ENCODE measurements around the gene TBC1D1. TPM values are rescaled to one million over a fixed set of nuclear protein-coding genes. Genes with fewer than 3 reads are reported as not detected.

TBC1D1 gene
- total RNA-seq, 1 donor from 2014 or later, result 47.1 TPM

GRCh38 chr4:38163216-38164006, 272.5 kb downstream of the TBC1D1 start:
- Histone ChIP-seq H3K36me3 (ENCODE audit: control insufficient read depth, insufficient read depth, low read length) (no peaks in the 10 kb centered on the region), H3K4me3 (ENCODE audit: low read depth, low read length) (no peak overlapping the region), H3K27me3 (ENCODE audit: control insufficient read depth, insufficient read depth, low read length) (no peaks in the 10 kb centered on the region)
- DNase-seq (ENCODE audit: low read depth) (peak; percentile 91), FAIRE-seq (no peak)
- no peak for TF ChIP-seq CTCF (IDR thresholded peaks at IDR 0.05; ENCODE audit: insufficient read depth, low read length, severe bottlenecking)

- Histone ChIP-seq H3K4me3 (ENCODE audit: low read depth, low read length) (no peak overlapping the region), H3K36me3 (ENCODE audit: control insufficient read depth, insufficient read depth, low read length) (no peaks in the 10 kb centered on the region), H3K27me3 (ENCODE audit: control insufficient read depth, insufficient read depth, low read length) (no peaks in the 10 kb centered on the region)
- TF ChIP-seq CTCF (IDR thresholded peaks at IDR 0.05; ENCODE audit: insufficient read depth, low read length, severe bottlenecking), result no peak
- DNase-seq (ENCODE audit: low read depth) (no peak), FAIRE-seq (no peak)
Measured at GRCh38 chr4:38164346-38164745, 273.5 kb downstream of the TBC1D1 start.

GRCh38 chr4:38166082-38166481, 275.2 kb downstream of the TBC1D1 start:
- no peaks in the 10 kb centered on the region for H3K36me3 ChIP-seq (ENCODE audit: control insufficient read depth, insufficient read depth, low read length)
- DNase-seq (ENCODE audit: low read depth), result no peak
- TF ChIP-seq CTCF (IDR thresholded peaks at IDR 0.05; ENCODE audit: insufficient read depth, low read length, severe bottlenecking), result peak; percentile 22
- no peak for FAIRE-seq
- H3K4me3 ChIP-seq (ENCODE audit: low read depth, low read length), result no peak overlapping the region
- H3K27me3 ChIP-seq (ENCODE audit: control insufficient read depth, insufficient read depth, low read length), result no peaks in the 10 kb centered on the region

GRCh38 chr4:38166768-38167167, 275.9 kb downstream of the TBC1D1 start:
- no peak for DNase-seq (ENCODE audit: low read depth)
- FAIRE-seq, result no peak
- no peak overlapping the region for H3K4me3 ChIP-seq (ENCODE audit: low read depth, low read length)

GRCh38 chr4:38167973-38168372, 277.1 kb downstream of the TBC1D1 start:
- Histone ChIP-seq H3K27me3 (ENCODE audit: control insufficient read depth, insufficient read depth, low read length) (no peaks in the 10 kb centered on the region), H3K4me3 (ENCODE audit: low read depth, low read length) (no peak overlapping the region), H3K36me3 (ENCODE audit: control insufficient read depth, insufficient read depth, low read length) (no peaks in the 10 kb centered on the region)
- no peak for TF ChIP-seq CTCF (IDR thresholded peaks at IDR 0.05; ENCODE audit: insufficient read depth, low read length, severe bottlenecking)
- DNase-seq (ENCODE audit: low read depth) (no peak), FAIRE-seq (no peak)

More at GRCh38 chr4:38166768-38167167, 275.9 kb downstream of the TBC1D1 start:
- TF ChIP-seq CTCF (IDR thresholded peaks at IDR 0.05; ENCODE audit: insufficient read depth, low read length, severe bottlenecking), result no peak
- Histone ChIP-seq H3K27me3 (ENCODE audit: control insufficient read depth, insufficient read depth, low read length) (no peaks in the 10 kb centered on the region), H3K36me3 (ENCODE audit: control insufficient read depth, insufficient read depth, low read length) (no peaks in the 10 kb centered on the region)

GRCh38 chr4:38169524-38169923, 278.6 kb downstream of the TBC1D1 start:
- FAIRE-seq (no peak), DNase-seq (ENCODE audit: low read depth) (peak; percentile 56)
- no peaks in the 10 kb centered on the region for H3K27me3 ChIP-seq (ENCODE audit: control insufficient read depth, insufficient read depth, low read length)
- peak; percentile 32 for TF ChIP-seq CTCF (IDR thresholded peaks at IDR 0.05; ENCODE audit: insufficient read depth, low read length, severe bottlenecking)
- H3K4me3 ChIP-seq (ENCODE audit: low read depth, low read length), result no peak overlapping the region
- no peaks in the 10 kb centered on the region for H3K36me3 ChIP-seq (ENCODE audit: control insufficient read depth, insufficient read depth, low read length)
